ENCODE data around the gene ADPRHL1.

The ADPRHL1 gene

GRCh38 chr13:113466383-113466782 lies 13.1 kb upstream of the ADPRHL1 start:
- Histone ChIP-seq H3K27me3 (replicated peaks; ENCODE audit: insufficient read depth, low read length) (no peaks in the 10 kb centered on the region), H3K9me3 (replicated peaks; ENCODE audit: insufficient read depth, low read length) (no peaks in the 10 kb centered on the region), H3K4me2 (ENCODE audit: low read depth, low read length) (no peak overlapping the region), H3K36me3 (replicated peaks; ENCODE audit: insufficient read depth, low read length) (no peaks in the 10 kb centered on the region; the same call in 1 of the 2 replicates), H3K4me1 (ENCODE audit: low read length) (peaks cover 17% of the 10 kb centered on the region), H3K27ac (ENCODE audit: low read length) (0 out of 2 replicates have a peak overlapping the region, but pooled peaks have one; percentile 33), H2AFZ (ENCODE audit: low read length) (no peak overlapping the region), H3K9ac (ENCODE audit: low read length) (no peak overlapping the region), H4K20me1 (ENCODE audit: insufficient read depth, low read length) (no peaks in the 10 kb centered on the region), H3K79me2 (ENCODE audit: low read length) (peaks cover under 1% of the 10 kb centered on the region; the same call in 1 of the 2 replicates), H3K9me2 (replicated peaks; ENCODE audit: insufficient read depth, low read length) (no peaks in the 10 kb centered on the region), H3F3A (ENCODE audit: insufficient read depth, low read length) (peaks cover 15% of the 10 kb centered on the region), H3K4me3 (ENCODE audit: low read length) (no peak overlapping the region)
- TF ChIP-seq CTCF (IDR thresholded peaks at IDR 0.05; ENCODE audit: low read length) (no peak), EZH2 (optimal IDR thresholded peaks at IDR 0.05; ENCODE audit: low read depth, low read length) (no peak), EZH2phosphoT487 (IDR thresholded peaks at IDR 0.05; ENCODE audit: low read length) (no peak)
- DNase-seq = no peak

- H3K27me3 ChIP-seq (replicated peaks; ENCODE audit: insufficient read depth, low read length) = no peaks in the 10 kb centered on the region
- H2AFZ ChIP-seq (ENCODE audit: low read length) = no peak overlapping the region
- no peaks in the 10 kb centered on the region; the same call in 1 of the 2 replicates for H3K36me3 ChIP-seq (replicated peaks; ENCODE audit: insufficient read depth, low read length)
- H3F3A ChIP-seq (ENCODE audit: insufficient read depth, low read length) = peaks cover 15% of the 10 kb centered on the region
- TF ChIP-seq EZH2 (optimal IDR thresholded peaks at IDR 0.05; ENCODE audit: low read depth, low read length) = no peak
- no peak for TF ChIP-seq EZH2phosphoT487 (IDR thresholded peaks at IDR 0.05; ENCODE audit: low read length)
- TF ChIP-seq CTCF (IDR thresholded peaks at IDR 0.05; ENCODE audit: low read length) = no peak
- H3K27ac ChIP-seq (ENCODE audit: low read length) = peak overlapping the region; percentile 33; the same call in 1 of the 2 replicates
- H4K20me1 ChIP-seq (ENCODE audit: insufficient read depth, low read length) = no peaks in the 10 kb centered on the region
- peak overlapping the region; percentile 27; the same call in 1 of the 2 replicates for H3K4me2 ChIP-seq (ENCODE audit: low read depth, low read length)
- H3K4me3 ChIP-seq (ENCODE audit: low read length) = no peak overlapping the region
- no peaks in the 10 kb centered on the region for H3K9me3 ChIP-seq (replicated peaks; ENCODE audit: insufficient read depth, low read length)
- H3K4me1 ChIP-seq (ENCODE audit: low read length) = peaks cover 17% of the 10 kb centered on the region
- peak; percentile 81 for DNase-seq
- H3K9ac ChIP-seq (ENCODE audit: low read length) = no peak overlapping the region
- no peaks in the 10 kb centered on the region for H3K79me2 ChIP-seq (ENCODE audit: low read length)
- H3K9me2 ChIP-seq (replicated peaks; ENCODE audit: insufficient read depth, low read length) = no peaks in the 10 kb centered on the region
These were observed 12.0 kb upstream of the ADPRHL1 start for GRCh38 chr13:113465300-113465699.

GRCh38 chr13:113464476-113464875 lies 11.2 kb upstream of the ADPRHL1 start:
- Histone ChIP-seq H3K36me3 (replicated peaks; ENCODE audit: insufficient read depth, low read length) (no peaks in the 10 kb centered on the region; the same call in 1 of the 2 replicates), H3F3A (ENCODE audit: insufficient read depth, low read length) (peaks cover 15% of the 10 kb centered on the region), H2AFZ (ENCODE audit: low read length) (no peak overlapping the region), H3K4me3 (ENCODE audit: low read length) (no peak overlapping the region), H3K9me2 (replicated peaks; ENCODE audit: insufficient read depth, low read length) (no peaks in the 10 kb centered on the region), H3K9me3 (replicated peaks; ENCODE audit: insufficient read depth, low read length) (no peaks in the 10 kb centered on the region), H3K27me3 (replicated peaks; ENCODE audit: insufficient read depth, low read length) (no peaks in the 10 kb centered on the region), H3K79me2 (ENCODE audit: low read length) (no peaks in the 10 kb centered on the region), H4K20me1 (ENCODE audit: insufficient read depth, low read length) (no peaks in the 10 kb centered on the region), H3K9ac (ENCODE audit: low read length) (no peak overlapping the region), H3K4me2 (ENCODE audit: low read depth, low read length) (no peak overlapping the region), H3K4me1 (ENCODE audit: low read length) (peaks cover 17% of the 10 kb centered on the region), H3K27ac (ENCODE audit: low read length) (no peak overlapping the region)
- DNase-seq = no peak
- TF ChIP-seq CTCF (IDR thresholded peaks at IDR 0.05; ENCODE audit: low read length) (no peak), EZH2 (optimal IDR thresholded peaks at IDR 0.05; ENCODE audit: low read depth, low read length) (no peak), EZH2phosphoT487 (IDR thresholded peaks at IDR 0.05; ENCODE audit: low read length) (no peak)

All from MM.1S (cell line).